Activated CD4-positive, alpha-beta T cell treated with anti-CD3 and anti-CD28 coated beads for 36 hours (primary cell): Measurements from ENCODE around the gene FAM221A. TPM values are rescaled to one million over a fixed set of nuclear protein-coding genes. Genes with fewer than 3 reads are reported as not detected.
"Not testable (repeated sequence)": the region's sequence is repeated elsewhere in the genome, so short reads cannot be mapped to it uniquely, and the experiment has no call there.

Experiments
- ATAC-seq: fragments of 200-7000 bp; cut with Tn5 transposase; one replicate; pipeline ENCODE4 v1.10.0; 2021; ENCODE audit warnings: mild to moderate bottlenecking, moderate library complexity
- CTCF ChIA-PET: fragments of 350-600 bp; sonication (Branson Sonifier 250); formaldehyde crosslinking; loops from one replicate; lab custom pipeline; 2021; ENCODE audit warnings: antibody characterized with exemption; lab: Charles Lee
- POLR2A ChIA-PET: fragments of 350-600 bp; sonication (Branson Sonifier 250); formaldehyde crosslinking; loops from one replicate; lab custom pipeline; 2021; ENCODE audit warnings: antibody characterized with exemption, inconsistent platforms; lab: Charles Lee
- DNase-seq: peaks from one replicate; pipeline ENCODE4 v3.0.0-alpha.2; 2020
- H3K27ac Mint-ChIP-seq: one replicate; pipeline ENCODE4 v1.8.0; 2021; ENCODE audit warnings: mixed read lengths
- H3K27me3 Mint-ChIP-seq: one replicate; pipeline ENCODE4 v1.8.0; 2021; ENCODE audit warnings: mixed read lengths
- H3K36me3 Mint-ChIP-seq: one replicate; pipeline ENCODE4 v1.8.0; 2021; ENCODE audit warnings: low read depth, mixed read lengths
- H3K4me1 Mint-ChIP-seq: one replicate; pipeline ENCODE4 v1.8.0; 2021; ENCODE audit warnings: mixed read lengths
- H3K4me3 Mint-ChIP-seq: one replicate; pipeline ENCODE4 v1.8.0; 2021; ENCODE audit warnings: mild to moderate bottlenecking, moderate library complexity, mixed read lengths
- H3K9me3 Mint-ChIP-seq: one replicate; pipeline ENCODE4 v1.8.0; 2021; ENCODE audit warnings: low read depth, mixed read lengths
- intact Hi-C, 2 experiments: fragments of 100-400 bp; cut with DNase I in 1 of 2; cut with micrococcal nuclease in 1 of 2; formaldehyde crosslinking; loops; one replicate each; pipeline versions ENCODE4 v1.14.2 to v1.15.1; 2022 to 2024; cut with DNase I, micrococcal nuclease
- total RNA-seq, 2 experiments: library from RNA; stranded (reverse); gene quantifications; one replicate each; pipeline ENCODE4 v1.2.3, GENCODE V29; 2021

FAM221A gene
- total RNA-seq, 2 experiments from 2014 or later: 5.3 to 8.1 TPM

- CTCF ChIA-PET: interaction anchor here (0.6 to 1.0 kb wide), 3 partner anchors 37 to 410 kb away, joined by 3 to 4 read pairs (median 3); no protein-coding TSS in a partner anchor
- Mint-ChIP-seq H3K9me3 (no peaks in the 10 kb centered on the region), H3K4me3 (no peak overlapping the region), H3K36me3 (no peaks in the 10 kb centered on the region), H3K27me3 (no peaks in the 10 kb centered on the region), H3K27ac (no peak overlapping the region), H3K4me1 (no peaks in the 10 kb centered on the region)
- POLR2A ChIA-PET: no interaction called here
- DNase-seq (no peak), ATAC-seq (no peak)
- intact Hi-C loops: no loop called here
Observed at GRCh38 chr7:23672033-23672432, 8.0 kb upstream of the FAM221A start.

GRCh38 chr7:23680414-23681405, 711 bp downstream of the FAM221A start:
- Mint-ChIP-seq H3K27me3 (no peaks in the 10 kb centered on the region), H3K36me3 (no peaks in the 10 kb centered on the region), H3K4me3 (peak overlapping the region; percentile 85), H3K9me3 (no peaks in the 10 kb centered on the region), H3K27ac (peak overlapping the region; percentile 76), H3K4me1 (peaks cover 8% of the 10 kb centered on the region)
- ChIA-PET POLR2A (interaction anchor here (0.6 kb wide), 1 partner anchor 49 kb away, joined by 3 read pairs; no protein-coding TSS in a partner anchor), CTCF (interaction anchor here (0.8 to 2.3 kb wide), 5 partner anchors 10 to 496 kb away, joined by 3 to 9 read pairs (median 3); no protein-coding TSS in a partner anchor)
- intact Hi-C loops: loop anchor here (1.0 to 10.0 kb wide), 6 partner anchors 83 to 894 kb away; partner anchors contain the start of genes CCDC126 (in 1 of the 2), KLHL7 (in 1 of the 2), NUP42 (in 1 of the 2) and PALS2 (in 1 of the 2)
- ATAC-seq (peak; percentile 43), DNase-seq (peak; percentile 66)

- CTCF ChIA-PET: interaction anchor here (0.7 to 1.6 kb wide), 3 partner anchors 10 to 13 kb away, joined by 3 to 18 read pairs (median 4); no protein-coding TSS in a partner anchor
- H3K27ac Mint-ChIP-seq, H3K9me3 Mint-ChIP-seq, H3K27me3 Mint-ChIP-seq, POLR2A ChIA-PET, H3K4me3 Mint-ChIP-seq, H3K4me1 Mint-ChIP-seq, H3K36me3 Mint-ChIP-seq, DNase-seq, ATAC-seq: not testable (repeated sequence)
- intact Hi-C loops: loop anchor here in 1 of 2 experiments (10.0 kb wide), 1 partner anchor 891 kb away; the partner anchor contains the start of gene PALS2
Observed at GRCh38 chr7:23684041-23684440, 4.0 kb downstream of the FAM221A start.

- peaks cover 1% of the 10 kb centered on the region for H3K36me3 Mint-ChIP-seq
- H3K4me3 Mint-ChIP-seq: no peak overlapping the region
- no peaks in the 10 kb centered on the region for H3K27me3 Mint-ChIP-seq
- peaks cover 2% of the 10 kb centered on the region for H3K4me1 Mint-ChIP-seq
- no peak for ATAC-seq
- DNase-seq: no peak
- ChIA-PET CTCF (interaction anchor here (0.9 to 1.6 kb wide), 7 partner anchors 9 to 145 kb away, joined by 3 to 18 read pairs (median 4); no protein-coding TSS in a partner anchor), POLR2A (no interaction called here)
- intact Hi-C loops: loop anchor here in 1 of 2 experiments (10.0 kb wide), 1 partner anchor 889 kb away; the partner anchor contains the start of gene PALS2
- H3K9me3 Mint-ChIP-seq: no peaks in the 10 kb centered on the region
- H3K27ac Mint-ChIP-seq: no peak overlapping the region
Observed at GRCh38 chr7:23685731-23686130, 5.7 kb downstream of the FAM221A start.

- no peak overlapping the region for H3K4me3 Mint-ChIP-seq
- POLR2A ChIA-PET: no interaction called here
- no peaks in the 10 kb centered on the region for H3K9me3 Mint-ChIP-seq
- no peak for DNase-seq
- CTCF ChIA-PET: interaction anchor here (0.8 to 1.2 kb wide), 3 partner anchors 10 to 147 kb away, joined by 3 to 5 read pairs (median 3); no protein-coding TSS in a partner anchor
- intact Hi-C loops: loop anchor here in 1 of 2 experiments (10.0 kb wide), 1 partner anchor 888 kb away; the partner anchor contains the start of gene PALS2
- H3K27ac Mint-ChIP-seq: no peak overlapping the region
- no peaks in the 10 kb centered on the region for H3K27me3 Mint-ChIP-seq
- H3K4me1 Mint-ChIP-seq: no peaks in the 10 kb centered on the region
- H3K36me3 Mint-ChIP-seq: peaks cover 1% of the 10 kb centered on the region
- ATAC-seq: no peak
Observed at GRCh38 chr7:23687011-23687410, 7.0 kb downstream of the FAM221A start.

GRCh38 chr7:23689165-23689564, 9.2 kb downstream of the FAM221A start:
- no peak overlapping the region for H3K4me3 Mint-ChIP-seq
- H3K36me3 Mint-ChIP-seq: peaks cover 10% of the 10 kb centered on the region
- ATAC-seq (no peak), DNase-seq (no peak)
- intact Hi-C loops: loop anchor here in 1 of 2 experiments (10.0 kb wide), 1 partner anchor 886 kb away; the partner anchor contains the start of gene PALS2
- no peaks in the 10 kb centered on the region for H3K9me3 Mint-ChIP-seq
- H3K27ac Mint-ChIP-seq: no peak overlapping the region
- CTCF ChIA-PET: no interaction called here
- no peaks in the 10 kb centered on the region for H3K4me1 Mint-ChIP-seq
- H3K27me3 Mint-ChIP-seq: no peaks in the 10 kb centered on the region
- POLR2A ChIA-PET: no interaction called here

- CTCF ChIA-PET: no interaction called here
- DNase-seq (no peak), ATAC-seq (no peak)
- POLR2A ChIA-PET: no interaction called here
- no peak overlapping the region for H3K4me3 Mint-ChIP-seq
- H3K27ac Mint-ChIP-seq: no peak overlapping the region
- no peaks in the 10 kb centered on the region for H3K4me1 Mint-ChIP-seq
- H3K27me3 Mint-ChIP-seq: no peaks in the 10 kb centered on the region
- H3K36me3 Mint-ChIP-seq: peaks cover 16% of the 10 kb centered on the region
- no peaks in the 10 kb centered on the region for H3K9me3 Mint-ChIP-seq
- intact Hi-C loops: no loop called here
Observed at GRCh38 chr7:23691320-23691719, 11.3 kb downstream of the FAM221A start.

GRCh38 chr7:23693224-23693623, 13.2 kb downstream of the FAM221A start:
- ATAC-seq: no peak
- intact Hi-C loops: no loop called here
- Mint-ChIP-seq H3K4me1 (peaks cover 2% of the 10 kb centered on the region), H3K36me3 (peaks cover 15% of the 10 kb centered on the region), H3K27me3 (no peaks in the 10 kb centered on the region), H3K9me3 (no peaks in the 10 kb centered on the region), H3K27ac (no peak overlapping the region), H3K4me3 (no peak overlapping the region)
- ChIA-PET CTCF (interaction anchor here (0.8 to 1.6 kb wide), 2 partner anchors 10 to 122 kb away, joined by 3 to 4 read pairs; no protein-coding TSS in a partner anchor), POLR2A (no interaction called here)
- DNase-seq: no peak

- Mint-ChIP-seq H3K27ac (no peak overlapping the region), H3K27me3 (no peaks in the 10 kb centered on the region), H3K4me1 (peaks cover 2% of the 10 kb centered on the region), H3K9me3 (no peaks in the 10 kb centered on the region), H3K4me3 (no peak overlapping the region), H3K36me3 (peaks cover 17% of the 10 kb centered on the region)
- intact Hi-C loops: loop anchor here in 1 of 2 experiments (5.0 kb wide), 1 partner anchor 125 kb away; no protein-coding TSS in a partner anchor
- POLR2A ChIA-PET: interaction anchor here (0.5 to 1.0 kb wide), 3 partner anchors 126 to 930 kb away, joined by 3 to 8 read pairs (median 5); no protein-coding TSS in a partner anchor
- no peak for ATAC-seq
- DNase-seq: peak; percentile 74
- CTCF ChIA-PET: interaction anchor here (1.0 to 4.8 kb wide), 18 partner anchors 10 to 424 kb away, joined by 3 to 39 read pairs (median 5); no protein-coding TSS in a partner anchor
Observed at GRCh38 chr7:23696916-23697441, 17.0 kb downstream of the FAM221A start.

- Mint-ChIP-seq H3K4me3 (no peak overlapping the region), H3K27me3 (no peaks in the 10 kb centered on the region), H3K9me3 (no peaks in the 10 kb centered on the region), H3K27ac (no peak overlapping the region), H3K4me1 (peaks cover 2% of the 10 kb centered on the region), H3K36me3 (peaks cover 18% of the 10 kb centered on the region)
- intact Hi-C loops: loop anchor here in 1 of 2 experiments (5.0 kb wide), 1 partner anchor 127 kb away; no protein-coding TSS in a partner anchor
- ChIA-PET POLR2A (no interaction called here), CTCF (interaction anchor here (1.3 to 4.8 kb wide), 5 partner anchors 12 to 152 kb away, joined by 3 to 39 read pairs (median 7); partner anchors contain the start of gene STK31)
- no peak for ATAC-seq
- DNase-seq: no peak
Observed at GRCh38 chr7:23698822-23699221, 18.8 kb downstream of the FAM221A start.
